ENCODE data around the gene TBC1D5. TPM values are rescaled to one million over a fixed set of nuclear protein-coding genes. Genes with fewer than 3 reads are reported as not detected.
"Not testable (repeated sequence)": the region's sequence is repeated elsewhere in the genome, so short reads cannot be mapped to it uniquely, and the experiment has no call there.

Gene TBC1D5
- polyA plus RNA-seq, 2 donors: 4.5 to 6.7 TPM

GRCh38 chr3:17730318-17730967 lies 12.0 kb downstream of the TBC1D5 start:
- H3K27me3 ChIP-seq (ENCODE audit: control insufficient read depth in 1 of 2, insufficient read depth in 2 of 2, low read length in 2 of 2): no peaks in the 10 kb centered on the region
- 85 to 94% methylated on average over 4 of the region's 4 CpGs for WGBS, 2 donors
- H3K4me3 ChIP-seq (ENCODE audit: low read depth in 1 of 2, low read length in 2 of 2): no peak overlapping the region
- H3K36me3 ChIP-seq (ENCODE audit: control insufficient read depth in 2 of 2, insufficient read depth in 2 of 2, low read length in 1 of 2): no peaks in the 10 kb centered on the region
- no peak overlapping the region for H3K27ac ChIP-seq (ENCODE audit: low read depth in 2 of 2, low read length in 1 of 2)
- H3K9me3 ChIP-seq (ENCODE audit: control insufficient read depth in 2 of 2, insufficient read depth in 1 of 2, low read depth in 1 of 2, low read length in 1 of 2): no peaks in the 10 kb centered on the region
- no peaks in the 10 kb centered on the region for H3K4me1 ChIP-seq (ENCODE audit: control insufficient read depth in 2 of 2, insufficient read depth in 2 of 2, low read length in 1 of 2)

GRCh38 chr3:17726313-17726712 lies 16.1 kb downstream of the TBC1D5 start:
- Histone ChIP-seq H3K36me3 (ENCODE audit: control insufficient read depth in 2 of 2, insufficient read depth in 2 of 2, low read length in 1 of 2) (no peaks in the 10 kb centered on the region), H3K4me1 (ENCODE audit: control insufficient read depth in 2 of 2, insufficient read depth in 2 of 2, low read length in 1 of 2) (no peaks in the 10 kb centered on the region), H3K9me3 (ENCODE audit: control insufficient read depth in 2 of 2, insufficient read depth in 1 of 2, low read depth in 1 of 2, low read length in 1 of 2) (no peaks in the 10 kb centered on the region), H3K27ac (ENCODE audit: low read depth in 2 of 2, low read length in 1 of 2) (no peak overlapping the region), H3K27me3 (ENCODE audit: control insufficient read depth in 1 of 2, insufficient read depth in 2 of 2, low read length in 2 of 2) (no peaks in the 10 kb centered on the region), H3K4me3 (ENCODE audit: low read depth in 1 of 2, low read length in 2 of 2) (no peak overlapping the region)
- WGBS, 2 donors: 96 to 100% methylated on average over 1 of the region's 1 CpG

GRCh38 chr3:17725844-17726243 lies 16.6 kb downstream of the TBC1D5 start:
- not testable (repeated sequence) for H3K4me1 ChIP-seq (ENCODE audit: control insufficient read depth in 2 of 2, insufficient read depth in 2 of 2, low read length in 1 of 2); H3K27me3 ChIP-seq (ENCODE audit: control insufficient read depth in 1 of 2, insufficient read depth in 2 of 2, low read length in 2 of 2); H3K4me3 ChIP-seq (ENCODE audit: low read depth in 1 of 2, low read length in 2 of 2); H3K9me3 ChIP-seq (ENCODE audit: control insufficient read depth in 2 of 2, insufficient read depth in 1 of 2, low read depth in 1 of 2, low read length in 1 of 2); H3K36me3 ChIP-seq (ENCODE audit: control insufficient read depth in 2 of 2, insufficient read depth in 2 of 2, low read length in 1 of 2); H3K27ac ChIP-seq (ENCODE audit: low read depth in 2 of 2, low read length in 1 of 2)
- WGBS, 2 donors: 98% methylated on average over 5 of the region's 5 CpGs

GRCh38 chr3:17724948-17725347 lies 17.5 kb downstream of the TBC1D5 start:
- Histone ChIP-seq H3K27me3 (ENCODE audit: control insufficient read depth in 1 of 2, insufficient read depth in 2 of 2, low read length in 2 of 2) (no peaks in the 10 kb centered on the region), H3K36me3 (ENCODE audit: control insufficient read depth in 2 of 2, insufficient read depth in 2 of 2, low read length in 1 of 2) (no peaks in the 10 kb centered on the region), H3K4me1 (ENCODE audit: control insufficient read depth in 2 of 2, insufficient read depth in 2 of 2, low read length in 1 of 2) (no peaks in the 10 kb centered on the region), H3K4me3 (ENCODE audit: low read depth in 1 of 2, low read length in 2 of 2) (no peak overlapping the region), H3K27ac (ENCODE audit: low read depth in 2 of 2, low read length in 1 of 2) (no peak overlapping the region), H3K9me3 (ENCODE audit: control insufficient read depth in 2 of 2, insufficient read depth in 1 of 2, low read depth in 1 of 2, low read length in 1 of 2) (no peaks in the 10 kb centered on the region)
- WGBS, 2 donors: 78 to 92% methylated on average over 1 of the region's 1 CpG

- no peaks in the 10 kb centered on the region for H3K36me3 ChIP-seq (ENCODE audit: control insufficient read depth in 2 of 2, insufficient read depth in 2 of 2, low read length in 1 of 2)
- H3K27me3 ChIP-seq (ENCODE audit: control insufficient read depth in 1 of 2, insufficient read depth in 2 of 2, low read length in 2 of 2): no peaks in the 10 kb centered on the region
- no peak overlapping the region for H3K27ac ChIP-seq (ENCODE audit: low read depth in 2 of 2, low read length in 1 of 2)
- WGBS, 2 donors: 98 to 99% methylated on average over 3 of the region's 3 CpGs
- H3K4me3 ChIP-seq (ENCODE audit: low read depth in 1 of 2, low read length in 2 of 2): no peak overlapping the region
- no peaks in the 10 kb centered on the region for H3K4me1 ChIP-seq (ENCODE audit: control insufficient read depth in 2 of 2, insufficient read depth in 2 of 2, low read length in 1 of 2)
- no peaks in the 10 kb centered on the region for H3K9me3 ChIP-seq (ENCODE audit: control insufficient read depth in 2 of 2, insufficient read depth in 1 of 2, low read depth in 1 of 2, low read length in 1 of 2)
Observed at GRCh38 chr3:17724122-17724521, 18.3 kb downstream of the TBC1D5 start.

- Histone ChIP-seq H3K9me3 (ENCODE audit: control insufficient read depth in 2 of 2, insufficient read depth in 1 of 2, low read depth in 1 of 2, low read length in 1 of 2) (peaks cover 0 to 3% of the 10 kb centered on the region in 2 donors), H3K4me1 (ENCODE audit: control insufficient read depth in 2 of 2, insufficient read depth in 2 of 2, low read length in 1 of 2) (no peaks in the 10 kb centered on the region), H3K27me3 (ENCODE audit: control insufficient read depth in 1 of 2, insufficient read depth in 2 of 2, low read length in 2 of 2) (no peaks in the 10 kb centered on the region)
Observed at GRCh38 chr3:17717411-17717810, 25.0 kb downstream of the TBC1D5 start.

GRCh38 chr3:17714473-17714872 lies 28.0 kb downstream of the TBC1D5 start:
- H3K4me1 ChIP-seq (ENCODE audit: control insufficient read depth in 2 of 2, insufficient read depth in 2 of 2, low read length in 1 of 2): no peaks in the 10 kb centered on the region
- H3K27me3 ChIP-seq (ENCODE audit: control insufficient read depth in 1 of 2, insufficient read depth in 2 of 2, low read length in 2 of 2): no peaks in the 10 kb centered on the region
- H3K4me3 ChIP-seq (ENCODE audit: low read depth in 1 of 2, low read length in 2 of 2): no peak overlapping the region
- 81 to 92% methylated on average over 2 of the region's 2 CpGs for WGBS, 2 donors
- peaks cover 0 to 6% of the 10 kb centered on the region in 2 donors for H3K36me3 ChIP-seq (ENCODE audit: control insufficient read depth in 2 of 2, insufficient read depth in 2 of 2, low read length in 1 of 2)
- H3K9me3 ChIP-seq (ENCODE audit: control insufficient read depth in 2 of 2, insufficient read depth in 1 of 2, low read depth in 1 of 2, low read length in 1 of 2): peaks cover 0 to 3% of the 10 kb centered on the region in 2 donors
- H3K27ac ChIP-seq (ENCODE audit: low read depth in 2 of 2, low read length in 1 of 2): no peak overlapping the region

More at GRCh38 chr3:17717411-17717810, 25.0 kb downstream of the TBC1D5 start:
- Histone ChIP-seq H3K4me3 (ENCODE audit: low read depth in 1 of 2, low read length in 2 of 2) (no peak overlapping the region), H3K27ac (ENCODE audit: low read depth in 2 of 2, low read length in 1 of 2) (no peak overlapping the region), H3K36me3 (ENCODE audit: control insufficient read depth in 2 of 2, insufficient read depth in 2 of 2, low read length in 1 of 2) (peaks cover 0 to 6% of the 10 kb centered on the region in 2 donors)

- WGBS, 2 donors: 76 to 99% methylated on average over 1 of the region's 1 CpG
- Histone ChIP-seq H3K9me3 (ENCODE audit: control insufficient read depth in 2 of 2, insufficient read depth in 1 of 2, low read depth in 1 of 2, low read length in 1 of 2) (no peaks in the 10 kb centered on the region), H3K4me1 (ENCODE audit: control insufficient read depth in 2 of 2, insufficient read depth in 2 of 2, low read length in 1 of 2) (no peaks in the 10 kb centered on the region), H3K27me3 (ENCODE audit: control insufficient read depth in 1 of 2, insufficient read depth in 2 of 2, low read length in 2 of 2) (no peaks in the 10 kb centered on the region), H3K4me3 (ENCODE audit: low read depth in 1 of 2, low read length in 2 of 2) (no peak overlapping the region), H3K27ac (ENCODE audit: low read depth in 2 of 2, low read length in 1 of 2) (no peak overlapping the region), H3K36me3 (ENCODE audit: control insufficient read depth in 2 of 2, insufficient read depth in 2 of 2, low read length in 1 of 2) (peaks cover 0 to 2% of the 10 kb centered on the region in 2 donors)
Observed at GRCh38 chr3:17709236-17709810, 33.1 kb downstream of the TBC1D5 start.

- Histone ChIP-seq H3K27ac (ENCODE audit: low read depth in 2 of 2, low read length in 1 of 2) (no peak overlapping the region), H3K9me3 (ENCODE audit: control insufficient read depth in 2 of 2, insufficient read depth in 1 of 2, low read depth in 1 of 2, low read length in 1 of 2) (no peaks in the 10 kb centered on the region), H3K4me1 (ENCODE audit: control insufficient read depth in 2 of 2, insufficient read depth in 2 of 2, low read length in 1 of 2) (no peaks in the 10 kb centered on the region), H3K4me3 (ENCODE audit: low read depth in 1 of 2, low read length in 2 of 2) (no peak overlapping the region), H3K36me3 (ENCODE audit: control insufficient read depth in 2 of 2, insufficient read depth in 2 of 2, low read length in 1 of 2) (no peaks in the 10 kb centered on the region), H3K27me3 (ENCODE audit: control insufficient read depth in 1 of 2, insufficient read depth in 2 of 2, low read length in 2 of 2) (no peaks in the 10 kb centered on the region)
- WGBS, 2 donors: 62 to 68% methylated on average over 4 of the region's 4 CpGs
Observed at GRCh38 chr3:17707813-17708543, 34.5 kb downstream of the TBC1D5 start.
